Smooth muscle cell (in vitro differentiated cells): ENCODE measurements around the gene SLC12A8. TPM values are rescaled to one million over a fixed set of nuclear protein-coding genes. Genes with fewer than 3 reads are reported as not detected.
A peak's percentile ranks its signal among the peaks of the same experiment; 100 is the strongest.

Experiments
- DNase-seq: peaks from one replicate; lab custom pipeline; 2025; ENCODE audit not compliant: unreplicated experiment; lab: John Stamatoyannopoulos, UW
- H2AFZ ChIP-seq: fragments of 200-600 bp; sonication (generic); 2 replicates; pipeline ENCODE4 v1.6.0; 2016; ENCODE audit warnings: antibody characterized with exemption, low read depth, mild to moderate bottlenecking
- H3F3A ChIP-seq: fragments of 200-600 bp; sonication (generic); 2 replicates; pipeline ENCODE4 v1.6.0; 2017; ENCODE audit warnings: antibody characterized with exemption, low read depth
- H3K27ac ChIP-seq: fragments of 200-600 bp; sonication (generic); 2 replicates; pipeline ENCODE4 v1.5.1; 2016; ENCODE audit warnings: low read depth, mild to moderate bottlenecking
- H3K27me3 ChIP-seq: fragments of 200-600 bp; sonication (generic); 2 replicates; pipeline ENCODE4 v1.6.1; 2016; ENCODE audit warnings: low read depth, mild to moderate bottlenecking
- H3K36me3 ChIP-seq: fragments of 200-600 bp; sonication (generic); 2 replicates; pipeline ENCODE4 v1.5.1; 2016; ENCODE audit warnings: low read depth
- H3K4me1 ChIP-seq: fragments of 200-600 bp; sonication (generic); 2 replicates; pipeline ENCODE4 v1.5.1; 2016; ENCODE audit warnings: low read depth
- H3K4me2 ChIP-seq: fragments of 200-600 bp; sonication (generic); 2 replicates; pipeline ENCODE4 v1.6.0; 2016; ENCODE audit warnings: mild to moderate bottlenecking
- H3K4me3 ChIP-seq: fragments of 200-600 bp; sonication (generic); 2 replicates; pipeline ENCODE4 v1.5.1; 2016; ENCODE audit warnings: mild to moderate bottlenecking
- H3K79me2 ChIP-seq: fragments of 200-600 bp; sonication (generic); 2 replicates; pipeline ENCODE4 v1.6.0; 2016; ENCODE audit warnings: low read depth, mild to moderate bottlenecking
- H3K9ac ChIP-seq: fragments of 200-600 bp; sonication (generic); 2 replicates; pipeline ENCODE4 v1.6.0; 2016; ENCODE audit warnings: low read depth
- H3K9me3 ChIP-seq: fragments of 200-600 bp; sonication (generic); replicated peaks from 2 replicates; pipeline ENCODE4 v1.5.1; 2016; ENCODE audit warnings: low read depth
- H4K20me1 ChIP-seq: fragments of 200-600 bp; sonication (generic); 2 replicates; pipeline ENCODE4 v1.6.0; 2016; ENCODE audit warnings: low read depth
- WGBS: methylation state at CpG from one replicate; pipeline ENCODE4 v1.1.7; 2016; ENCODE audit warnings: low lambda C conversion rate; 5-methylcytosine and 5-hydroxymethylcytosine counted together
- polyA plus RNA-seq: library from polyadenylated mRNA; unstranded; fragments of >200 nt; fragmentation: Nextera tagmentation; extraction: Ambion mirVana; gene quantifications from 2 replicates; pipeline ENCODE4 v1.2.1, GENCODE V29; 2016
- total RNA-seq: library from RNA; depleted of rRNA; stranded (reverse); fragments of >200 nt; gene quantifications from 2 replicates; pipeline ENCODE4 v1.2.3, GENCODE V29; 2014
- TF ChIP-seq, protein P1 (sequence below): fragments of 200-600 bp; sonication (generic); IDR thresholded peaks from 2 replicates; pipeline ENCODE4 v1.5.1; 2017; ENCODE audit warnings: borderline replicate concordance, mild to moderate bottlenecking, antibody characterized with exemption; ENCODE audit not compliant: insufficient read depth, poor library complexity, severe bottlenecking

SLC12A8 gene
- total and polyA plus RNA-seq, 2 experiments from 2014 or later: 28.5 to 54.3 TPM

- Histone ChIP-seq H3K27me3 (no peaks in the 10 kb centered on the region), H4K20me1 (peaks cover 7% of the 10 kb centered on the region), H3K27ac (no peak overlapping the region), H3K79me2 (no peaks in the 10 kb centered on the region), H3F3A (peaks cover 5% of the 10 kb centered on the region), H3K4me2 (no peak overlapping the region), H3K4me1 (no peaks in the 10 kb centered on the region), H3K4me3 (no peak overlapping the region), H3K9me3 (no peaks in the 10 kb centered on the region), H2AFZ (no peak overlapping the region), H3K36me3 (peaks cover under 1% of the 10 kb centered on the region), H3K9ac (no peak overlapping the region)
- 95% methylated on average over 3 of the region's 3 CpGs for WGBS
- no peak for DNase-seq
- TF ChIP-seq, protein P1, sequence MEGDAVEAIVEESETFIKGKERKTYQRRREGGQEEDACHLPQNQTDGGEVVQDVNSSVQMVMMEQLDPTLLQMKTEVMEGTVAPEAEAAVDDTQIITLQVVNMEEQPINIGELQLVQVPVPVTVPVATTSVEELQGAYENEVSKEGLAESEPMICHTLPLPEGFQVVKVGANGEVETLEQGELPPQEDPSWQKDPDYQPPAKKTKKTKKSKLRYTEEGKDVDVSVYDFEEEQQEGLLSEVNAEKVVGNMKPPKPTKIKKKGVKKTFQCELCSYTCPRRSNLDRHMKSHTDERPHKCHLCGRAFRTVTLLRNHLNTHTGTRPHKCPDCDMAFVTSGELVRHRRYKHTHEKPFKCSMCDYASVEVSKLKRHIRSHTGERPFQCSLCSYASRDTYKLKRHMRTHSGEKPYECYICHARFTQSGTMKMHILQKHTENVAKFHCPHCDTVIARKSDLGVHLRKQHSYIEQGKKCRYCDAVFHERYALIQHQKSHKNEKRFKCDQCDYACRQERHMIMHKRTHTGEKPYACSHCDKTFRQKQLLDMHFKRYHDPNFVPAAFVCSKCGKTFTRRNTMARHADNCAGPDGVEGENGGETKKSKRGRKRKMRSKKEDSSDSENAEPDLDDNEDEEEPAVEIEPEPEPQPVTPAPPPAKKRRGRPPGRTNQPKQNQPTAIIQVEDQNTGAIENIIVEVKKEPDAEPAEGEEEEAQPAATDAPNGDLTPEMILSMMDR: no peak
Observed at GRCh38 chr3:125238759-125239158, 26.2 kb upstream of the SLC12A8 start.

GRCh38 chr3:125236331-125236903, 23.9 kb upstream of the SLC12A8 start:
- Histone ChIP-seq H3K4me2 (peak overlapping the region; percentile 25), H3K27ac (peak overlapping the region; percentile 59), H3F3A (peaks cover 5% of the 10 kb centered on the region), H3K79me2 (peaks cover 2% of the 10 kb centered on the region), H3K4me1 (no peaks in the 10 kb centered on the region), H3K36me3 (peaks cover 9% of the 10 kb centered on the region), H2AFZ (no peak overlapping the region), H3K9me3 (no peaks in the 10 kb centered on the region), H3K27me3 (no peaks in the 10 kb centered on the region), H3K4me3 (no peak overlapping the region), H3K9ac (no peak overlapping the region), H4K20me1 (peaks cover 10% of the 10 kb centered on the region)
- DNase-seq: no peak
- TF ChIP-seq, protein P1: no peak
- WGBS: 52% methylated on average over 6 of the region's 6 CpGs

DNA sequence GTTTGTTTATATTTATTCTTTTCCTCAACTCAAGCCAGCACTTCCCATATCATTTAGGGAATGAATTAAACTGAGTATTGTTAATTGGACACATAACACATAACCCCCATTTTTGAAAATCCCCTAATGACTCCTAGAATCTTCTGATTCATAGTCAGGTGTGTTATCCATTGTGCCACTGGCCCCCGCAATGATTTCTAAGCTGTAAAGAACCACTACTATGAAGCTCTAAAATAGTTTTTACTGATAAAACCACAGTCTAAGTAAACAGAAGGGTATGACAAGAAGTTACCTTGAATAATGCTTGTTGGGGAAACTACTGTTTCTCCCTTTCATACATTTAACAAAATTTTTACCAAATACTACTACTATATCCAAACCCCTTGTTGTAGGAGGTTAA, 22.3 kb upstream of the SLC12A8 start:
- Histone ChIP-seq H4K20me1 (peaks cover 6% of the 10 kb centered on the region), H2AFZ (no peak overlapping the region), H3K36me3 (peaks cover 9% of the 10 kb centered on the region), H3K27ac (no peak overlapping the region), H3K4me1 (no peaks in the 10 kb centered on the region), H3K4me3 (no peak overlapping the region), H3K79me2 (peaks cover 6% of the 10 kb centered on the region), H3K4me2 (no peak overlapping the region), H3F3A (peaks cover 5% of the 10 kb centered on the region), H3K27me3 (no peaks in the 10 kb centered on the region), H3K9me3 (no peaks in the 10 kb centered on the region), H3K9ac (no peak overlapping the region)
- TF ChIP-seq, protein P1: no peak
- no peak for DNase-seq
- WGBS: 100% methylated on average over 1 of the region's 1 CpG

GRCh38 chr3:125232401-125232800, 19.9 kb upstream of the SLC12A8 start:
- H3K79me2 ChIP-seq: peaks cover 6% of the 10 kb centered on the region
- H3K27me3 ChIP-seq: no peaks in the 10 kb centered on the region
- H3K4me1 ChIP-seq: no peaks in the 10 kb centered on the region
- TF ChIP-seq, protein P1: no peak
- peak overlapping the region; percentile 16 for H3K27ac ChIP-seq
- H3K9ac ChIP-seq: no peak overlapping the region
- no peak for DNase-seq
- peaks cover 5% of the 10 kb centered on the region for H3F3A ChIP-seq
- no peak overlapping the region for H2AFZ ChIP-seq
- peaks cover 9% of the 10 kb centered on the region for H3K36me3 ChIP-seq
- peaks cover 7% of the 10 kb centered on the region for H4K20me1 ChIP-seq
- H3K4me2 ChIP-seq: no peak overlapping the region
- 99% methylated on average over 3 of the region's 3 CpGs for WGBS
- no peaks in the 10 kb centered on the region for H3K9me3 ChIP-seq
- no peak overlapping the region for H3K4me3 ChIP-seq
